Kasumi-1 (cell line): ENCODE data around the gene POU6F2.
"Not testable (repeated sequence)": the region's sequence is repeated elsewhere in the genome, so short reads cannot be mapped to it uniquely, and the experiment has no call there.

Experiments
- DNase-seq, 2 experiments: peaks; one replicate each; lab custom pipeline; 2025; lab: John Stamatoyannopoulos, UW

The POU6F2 gene

DNA sequence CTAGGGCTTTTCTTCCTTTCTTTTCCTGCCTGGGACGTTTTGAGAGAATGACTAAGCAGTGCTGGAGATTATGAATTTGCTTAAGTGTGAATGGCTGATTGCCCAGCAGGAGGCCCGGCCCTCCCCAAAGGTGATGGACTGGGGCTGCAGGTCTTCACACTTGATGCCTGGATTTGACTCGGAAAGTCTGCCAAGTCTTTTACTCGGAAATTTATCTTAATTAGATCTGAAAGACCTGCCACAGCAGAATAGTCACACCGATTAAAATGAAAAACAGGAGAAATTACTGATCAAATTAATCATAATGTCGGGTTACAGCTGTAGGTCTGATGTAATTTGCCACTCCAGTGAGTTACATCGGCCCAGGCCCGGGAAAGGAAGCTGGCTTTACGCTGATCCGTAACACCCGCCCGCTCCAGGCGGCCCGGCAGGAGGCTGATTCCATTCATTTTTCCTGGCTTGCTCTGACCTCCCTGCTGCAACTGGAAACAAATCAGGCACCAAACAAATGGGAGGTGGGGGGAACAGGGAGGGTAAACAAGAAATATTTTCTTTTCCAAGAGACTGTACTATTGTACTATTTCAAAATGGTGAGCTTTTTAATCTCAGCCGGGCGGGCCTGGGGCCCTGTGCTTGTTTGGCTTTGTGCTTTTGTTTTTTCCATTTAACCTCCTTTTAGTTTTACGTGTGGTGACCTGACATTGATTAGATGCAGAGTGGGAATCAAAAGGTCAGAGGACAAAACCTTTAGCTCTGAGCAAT lies 376.1 kb downstream of the POU6F2 start:
- DNase-seq: no peak

DNA sequence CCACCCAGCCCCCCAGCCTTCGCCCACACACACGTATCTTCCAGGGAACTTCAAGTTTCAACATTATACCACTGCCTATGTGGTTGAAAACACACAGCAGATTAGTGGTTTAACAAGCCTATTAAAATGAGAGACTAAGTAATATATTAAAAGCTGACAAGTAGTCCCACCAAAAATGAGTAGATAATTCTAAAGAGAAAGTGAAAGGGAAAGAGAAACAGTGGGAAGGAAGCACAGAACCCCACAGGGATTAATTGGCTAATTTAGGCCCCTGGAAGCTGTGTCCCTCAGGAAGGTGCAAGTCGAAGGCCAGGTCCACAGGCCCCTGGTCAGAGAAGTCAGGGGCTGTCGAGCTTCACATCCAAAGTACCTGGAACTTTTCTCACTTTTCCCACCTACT lies 378.0 kb downstream of the POU6F2 start:
- DNase-seq: no peak

DNA sequence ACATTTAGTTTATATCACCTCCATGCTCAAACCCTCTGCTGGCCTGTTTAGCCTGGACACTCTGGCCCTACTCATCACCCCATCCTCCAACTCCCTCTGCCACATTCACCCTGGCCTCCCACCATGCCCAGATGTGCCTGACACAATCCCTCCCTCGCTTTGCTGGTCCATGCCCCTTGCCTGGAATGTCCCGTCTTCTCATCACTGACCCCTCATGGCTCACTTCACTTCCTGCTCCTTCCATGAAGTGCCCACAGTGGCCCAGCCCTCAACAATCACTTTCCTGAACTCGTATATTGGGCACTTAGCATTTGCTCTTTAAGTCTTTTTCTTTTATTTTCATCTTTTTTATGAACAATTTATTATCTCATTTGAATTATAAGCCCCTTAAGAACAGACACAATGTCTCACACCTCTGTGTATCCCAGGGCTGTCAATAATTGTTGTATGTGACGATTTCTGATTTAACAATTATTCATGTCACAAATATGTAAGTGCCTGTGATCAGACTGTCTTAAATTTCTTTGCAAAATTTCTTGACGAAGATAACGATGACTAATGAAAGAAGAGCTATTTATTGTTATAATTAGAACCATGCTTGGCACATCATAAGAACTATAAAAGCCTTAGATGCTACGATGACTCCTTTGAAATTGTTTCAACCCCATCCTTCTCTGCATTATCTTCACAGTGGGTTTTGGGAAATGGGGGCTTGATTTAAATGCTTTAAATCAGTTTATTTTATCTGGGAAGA lies 378.6 kb downstream of the POU6F2 start:
- DNase-seq: no peak

DNA sequence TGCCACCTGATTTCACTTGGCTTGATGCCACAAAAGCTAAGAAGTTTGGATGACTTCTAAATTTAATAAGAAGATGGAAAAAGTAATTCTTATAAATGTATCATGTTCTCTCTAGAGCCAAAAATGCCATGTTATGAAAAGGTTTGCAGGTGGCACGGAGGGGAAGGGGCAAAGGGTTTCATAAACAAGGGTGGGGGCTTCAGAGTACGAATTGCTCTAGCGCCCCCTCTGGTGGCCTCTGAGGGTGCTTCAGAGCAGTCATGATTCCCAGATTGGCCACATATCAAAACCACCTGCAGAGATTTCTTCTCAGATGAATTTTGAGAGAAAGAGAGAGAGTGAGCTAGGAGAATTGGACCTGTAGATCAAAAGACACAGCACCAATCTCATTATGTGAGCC lies 379.9 kb downstream of the POU6F2 start:
- DNase-seq: no peak

DNA sequence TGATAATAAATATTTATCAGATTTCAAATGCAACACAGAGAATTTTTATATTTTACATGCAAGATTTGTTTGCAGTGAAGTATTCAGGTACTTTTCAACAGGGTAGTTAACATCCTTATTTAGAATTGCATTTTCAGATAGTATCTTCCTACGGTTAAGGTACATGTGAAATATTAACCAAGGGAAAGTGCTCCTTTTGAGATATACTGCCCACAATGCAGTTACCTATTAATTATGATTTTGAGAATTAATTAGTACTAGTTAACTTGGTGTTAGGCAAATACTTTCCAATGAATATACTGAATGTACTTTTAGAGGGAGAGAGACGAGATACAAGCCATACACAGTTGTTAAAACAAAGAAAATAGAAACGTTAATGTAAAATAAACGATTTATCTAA lies 382.3 kb downstream of the POU6F2 start:
- DNase-seq: no peak

DNA sequence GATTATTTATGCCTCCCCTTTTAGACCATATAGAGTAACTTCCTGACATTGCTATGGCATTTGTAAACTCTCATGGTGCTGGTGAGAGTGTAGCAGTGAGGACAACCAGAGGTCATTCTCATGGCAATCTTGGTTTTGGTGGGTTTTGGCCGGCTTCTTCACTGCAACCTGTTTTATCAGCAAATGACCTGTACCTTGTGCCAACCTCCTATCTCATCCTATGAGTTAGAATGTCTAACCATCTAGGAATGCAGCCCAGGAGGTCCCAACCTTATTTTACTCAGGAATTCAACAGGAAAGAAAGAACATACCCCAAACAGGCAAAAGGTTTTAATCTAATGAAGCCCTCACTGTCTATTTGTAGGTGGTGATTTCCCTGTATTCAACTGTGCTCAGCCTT lies 383.1 kb downstream of the POU6F2 start:
- no peak for DNase-seq

DNA sequence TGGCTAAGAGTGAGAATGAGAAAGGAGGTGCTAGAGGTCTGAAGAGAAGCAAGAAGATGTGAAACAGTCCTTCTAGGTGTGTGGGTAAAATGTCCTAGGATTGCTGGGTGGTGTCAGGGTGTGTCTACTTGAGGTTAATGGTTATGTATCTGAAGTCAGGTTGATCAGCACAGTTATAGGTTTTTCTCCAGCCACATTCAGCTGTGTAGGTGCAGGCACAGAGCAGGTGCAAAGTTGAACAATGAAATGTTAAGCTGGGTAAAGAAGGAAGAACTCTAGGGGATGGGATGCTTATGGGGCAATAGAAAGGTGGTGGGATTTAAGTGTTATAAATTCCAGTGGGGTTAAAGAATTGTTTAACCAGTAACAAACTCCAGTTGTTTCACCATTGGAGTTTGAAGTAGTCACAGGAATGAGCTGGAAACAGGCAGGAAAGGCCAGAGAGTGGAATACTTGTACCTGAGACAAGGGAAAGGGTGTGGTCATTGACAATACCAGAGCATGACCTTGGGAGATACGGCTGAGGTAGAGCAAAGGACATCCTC lies 388.1 kb downstream of the POU6F2 start:
- no peak for DNase-seq

DNA sequence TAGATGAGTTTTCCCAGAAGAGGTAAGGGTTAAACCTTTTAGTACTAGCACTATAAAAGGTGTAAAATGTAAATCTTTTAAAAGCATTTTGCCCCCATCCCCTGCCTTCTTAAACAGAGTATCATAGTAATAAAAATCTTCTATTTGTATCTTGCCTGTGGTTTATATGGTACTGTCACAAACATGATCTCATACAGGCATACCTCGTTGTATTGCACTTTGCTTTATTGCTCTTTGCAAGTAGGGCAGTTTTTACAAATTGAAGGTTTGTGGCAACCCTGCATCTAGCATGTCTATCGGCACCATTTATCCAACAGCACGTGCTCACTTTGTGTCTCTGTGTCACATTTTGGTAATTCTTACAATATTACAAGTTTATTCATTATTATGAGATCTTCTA lies 389.7 kb downstream of the POU6F2 start:
- DNase-seq: no peak

DNA sequence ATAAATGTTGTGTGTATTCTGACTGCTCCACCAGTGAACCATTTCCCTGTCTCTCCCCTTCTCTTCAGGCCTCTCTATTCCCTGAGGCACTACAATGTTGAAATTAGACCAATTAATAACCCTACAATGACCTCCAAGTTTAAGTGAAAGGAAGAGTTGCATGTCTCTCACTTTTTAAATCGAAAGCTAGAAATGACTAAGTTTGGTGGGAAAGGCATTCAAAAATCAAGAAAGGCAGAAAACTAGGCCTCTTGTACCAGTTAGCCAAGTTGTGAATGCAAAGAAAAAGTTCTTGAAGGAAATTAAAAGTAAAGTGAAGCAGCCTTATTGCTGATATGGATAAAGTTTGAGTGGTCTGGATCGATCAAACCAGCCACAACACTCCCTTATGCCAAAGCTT lies 390.2 kb downstream of the POU6F2 start:
- DNase-seq: no peak

DNA sequence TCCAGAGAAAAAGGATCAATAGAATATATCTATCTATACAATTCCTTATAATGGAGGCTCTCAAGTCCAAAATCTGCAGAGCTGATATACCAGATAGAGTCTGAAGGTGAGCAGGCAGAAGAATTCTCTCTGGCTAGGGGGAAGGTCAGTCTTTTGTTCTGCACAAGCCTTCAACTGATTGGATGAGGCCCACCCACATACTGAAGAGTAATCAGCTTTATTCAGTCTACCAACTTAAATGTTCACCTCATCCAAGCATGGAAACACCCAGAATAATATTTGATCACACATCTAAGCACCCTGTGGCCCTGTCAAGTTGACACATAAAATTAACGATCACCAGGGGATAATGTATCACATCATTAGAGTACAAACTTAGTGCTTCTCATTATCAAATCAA lies 394.7 kb downstream of the POU6F2 start:
- DNase-seq: no peak

DNA sequence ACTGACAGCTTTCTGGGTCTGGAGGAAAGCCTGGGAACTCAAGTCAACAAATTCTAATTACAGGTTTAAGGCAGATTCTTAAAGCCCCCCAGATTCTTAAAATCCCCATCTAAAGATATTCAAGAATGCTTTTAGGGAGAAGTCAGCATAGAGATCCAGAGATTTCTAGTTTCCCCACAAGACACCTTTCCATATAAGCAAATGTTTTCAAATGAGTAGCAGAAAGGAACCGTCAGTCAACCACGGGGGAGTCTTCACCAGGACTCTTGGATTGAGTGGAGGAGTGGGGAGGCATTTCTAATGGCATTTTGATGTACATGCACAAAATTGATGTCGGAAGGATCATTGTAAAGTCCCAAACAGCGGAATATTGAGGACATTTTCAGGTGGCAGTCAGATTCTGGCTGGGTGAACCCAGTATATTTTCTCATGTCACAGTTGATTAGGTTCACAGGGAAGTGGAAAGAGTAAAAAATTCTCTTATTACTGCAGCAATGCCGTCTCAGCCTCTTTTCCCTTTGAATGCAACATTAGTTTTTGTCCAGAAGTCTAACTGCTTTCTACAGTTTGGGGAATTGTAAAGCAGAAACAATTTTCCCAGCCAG lies 396.8 kb downstream of the POU6F2 start:
- DNase-seq: no peak

DNA sequence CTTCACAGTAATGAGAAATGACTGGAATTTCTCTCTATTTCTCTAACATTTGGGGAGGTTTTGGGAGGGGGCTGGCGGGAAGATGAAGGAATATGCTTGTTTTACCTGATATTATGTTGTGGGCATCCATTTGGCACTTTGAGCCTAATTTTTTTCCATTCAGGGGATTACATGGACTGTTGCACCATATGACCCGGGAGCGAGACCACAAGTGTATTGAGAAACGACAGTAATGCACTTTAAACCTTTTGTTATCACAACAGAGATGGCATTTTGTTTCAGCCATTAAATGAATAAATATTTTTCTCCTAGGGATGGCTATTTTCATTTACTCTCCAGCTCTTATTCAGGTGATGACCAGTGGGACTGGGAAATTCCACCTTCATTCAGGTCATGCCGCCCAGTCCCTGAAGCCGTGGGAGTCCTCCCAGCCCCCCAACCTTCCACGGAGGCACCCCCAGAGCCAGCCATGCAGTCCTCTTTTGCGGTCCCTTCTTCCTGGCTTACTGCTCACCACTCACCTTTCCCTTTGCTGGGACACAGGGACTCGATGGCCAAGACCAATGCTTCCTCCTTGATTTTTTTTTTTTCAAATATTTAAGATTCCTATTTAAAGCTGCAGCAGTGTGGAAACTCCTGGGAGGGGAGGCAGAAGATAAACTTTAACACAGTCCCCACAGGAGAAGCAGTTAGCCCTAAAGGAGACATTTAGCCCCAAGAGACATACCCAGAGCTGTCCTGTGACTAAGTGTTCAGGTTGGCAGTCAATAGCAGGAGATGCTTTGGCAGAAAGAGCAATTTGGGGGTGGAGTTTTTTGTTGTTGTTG lies 397.6 kb downstream of the POU6F2 start:
- DNase-seq: no peak

DNA sequence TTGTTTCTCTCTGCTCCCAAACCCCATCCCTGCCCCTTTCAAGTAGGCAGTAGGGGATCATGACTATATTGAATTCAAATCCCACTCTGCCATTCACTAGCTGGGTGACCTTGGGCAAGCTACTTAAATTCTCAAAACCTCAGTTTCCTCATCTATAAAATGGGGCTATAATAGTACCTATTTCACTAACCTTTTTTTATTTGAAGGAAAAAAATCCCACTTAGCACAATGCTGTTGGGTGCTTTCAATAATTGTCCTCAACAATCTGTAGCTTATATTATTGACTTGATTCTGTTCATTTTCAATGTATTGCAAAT lies 398.1 kb downstream of the POU6F2 start:
- DNase-seq: no peak

DNA sequence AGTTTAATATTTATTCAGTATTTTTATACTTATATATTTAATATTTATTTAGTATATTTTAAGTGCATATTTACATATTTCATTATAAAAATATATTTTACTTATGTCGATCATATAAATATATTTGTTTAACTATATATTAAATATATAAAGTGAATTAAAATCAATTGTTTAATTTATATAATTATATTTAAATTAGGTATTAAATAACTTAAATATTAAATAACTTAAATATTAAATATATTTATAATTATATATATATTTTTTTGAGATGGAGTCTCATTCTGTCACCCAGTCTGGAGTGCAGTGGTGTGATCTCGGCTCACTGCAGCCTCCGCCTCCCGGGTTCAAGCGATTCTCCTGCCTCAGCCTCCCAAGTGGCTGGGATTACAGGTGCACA lies 399.2 kb downstream of the POU6F2 start:
- DNase-seq: not testable (repeated sequence)

DNA sequence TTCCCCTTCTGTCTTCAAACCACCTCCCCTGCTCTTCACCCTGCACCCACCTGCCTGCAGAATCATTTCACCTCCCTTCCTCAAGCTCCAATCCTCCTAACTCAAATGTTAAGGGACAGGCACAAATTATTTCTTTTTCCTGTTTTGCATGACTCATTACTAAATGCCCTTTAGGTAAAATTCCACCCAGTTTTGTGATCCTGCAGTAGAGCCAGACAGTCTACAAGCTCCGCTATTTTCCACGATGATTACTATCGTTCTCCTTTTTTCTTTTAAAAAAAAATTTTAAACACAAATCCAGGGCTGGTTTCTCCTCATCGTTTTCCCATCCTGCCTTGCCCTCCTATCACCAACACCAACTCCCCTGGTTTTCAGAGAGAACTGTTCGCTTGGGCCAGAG lies 401.7 kb downstream of the POU6F2 start:
- no peak for DNase-seq

DNA sequence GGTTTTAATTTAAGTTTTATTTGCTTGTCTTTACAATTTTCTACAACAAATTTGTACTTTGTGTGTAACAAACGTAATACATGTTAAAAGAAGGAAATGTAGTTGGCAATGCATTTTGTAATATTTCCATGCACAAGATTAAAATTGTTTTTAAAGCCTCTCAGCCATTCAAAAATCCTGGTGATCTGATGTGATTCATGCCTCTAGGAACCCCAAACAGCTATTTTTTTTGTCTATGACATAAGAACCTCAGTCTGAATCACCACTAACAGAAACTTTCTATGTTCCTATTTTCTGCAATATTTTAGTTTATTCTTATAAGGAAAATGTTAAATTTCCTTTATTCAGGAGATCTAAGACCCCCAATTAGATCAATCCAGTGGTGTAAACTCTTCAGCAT lies 405.4 kb downstream of the POU6F2 start:
- DNase-seq: no peak

DNA sequence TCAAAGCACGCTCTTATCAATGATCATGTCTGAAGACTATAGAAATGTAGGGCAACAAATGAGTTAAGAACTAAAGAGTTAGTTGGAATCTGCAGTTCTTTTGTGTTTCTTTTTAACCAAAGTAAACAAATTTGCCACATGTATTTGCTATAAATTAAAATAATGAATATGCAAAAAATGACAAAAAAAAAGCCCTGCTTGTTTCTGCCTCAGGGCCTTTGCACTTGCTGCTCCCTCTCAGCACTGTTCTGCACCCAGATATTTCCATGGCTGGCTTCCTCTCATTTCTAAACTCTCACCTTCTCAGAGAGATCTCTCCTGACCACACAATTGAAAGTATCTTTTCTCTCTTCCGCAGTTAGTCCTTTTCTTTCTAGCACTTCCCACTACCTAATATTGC lies 406.7 kb downstream of the POU6F2 start:
- DNase-seq: no peak

DNA sequence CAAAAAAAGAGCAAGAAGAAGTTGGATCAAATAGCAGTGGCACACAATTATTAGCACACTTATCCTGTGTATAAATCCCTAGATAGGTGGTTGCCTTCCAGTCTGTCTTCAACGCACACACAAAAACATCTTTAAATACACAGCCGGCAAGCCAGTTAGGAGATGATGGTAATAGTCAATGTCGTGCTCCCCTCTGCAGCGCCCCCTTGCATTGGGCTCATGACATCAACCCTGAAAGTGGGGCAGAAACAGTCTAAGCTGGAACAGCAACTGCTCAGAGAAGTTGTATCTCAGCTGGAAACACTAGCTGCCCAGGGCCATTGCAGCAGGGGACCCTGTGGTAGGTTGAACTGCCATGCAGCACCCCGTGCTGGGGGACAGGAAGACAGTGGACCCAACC lies 409.0 kb downstream of the POU6F2 start:
- no peak for DNase-seq

DNA sequence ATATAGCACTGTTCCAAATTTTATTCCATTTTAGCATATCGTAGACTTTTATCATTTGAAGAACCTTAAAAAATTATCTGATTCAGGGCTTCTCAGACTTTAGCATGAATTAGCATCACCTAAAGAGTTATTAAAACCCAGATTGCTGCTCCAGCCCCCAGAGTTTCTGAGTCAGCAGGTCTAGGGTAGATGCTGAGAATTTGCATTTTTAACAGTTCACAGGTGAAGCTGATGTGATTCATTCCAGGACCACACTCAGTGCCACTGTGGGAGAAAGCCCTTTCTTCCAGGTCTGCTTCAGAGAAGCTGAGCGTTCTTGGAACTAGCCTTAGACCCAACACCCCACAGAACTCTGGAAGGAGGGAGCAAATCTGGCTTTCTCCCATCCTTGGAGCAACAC lies 414.4 kb downstream of the POU6F2 start:
- DNase-seq: no peak

DNA sequence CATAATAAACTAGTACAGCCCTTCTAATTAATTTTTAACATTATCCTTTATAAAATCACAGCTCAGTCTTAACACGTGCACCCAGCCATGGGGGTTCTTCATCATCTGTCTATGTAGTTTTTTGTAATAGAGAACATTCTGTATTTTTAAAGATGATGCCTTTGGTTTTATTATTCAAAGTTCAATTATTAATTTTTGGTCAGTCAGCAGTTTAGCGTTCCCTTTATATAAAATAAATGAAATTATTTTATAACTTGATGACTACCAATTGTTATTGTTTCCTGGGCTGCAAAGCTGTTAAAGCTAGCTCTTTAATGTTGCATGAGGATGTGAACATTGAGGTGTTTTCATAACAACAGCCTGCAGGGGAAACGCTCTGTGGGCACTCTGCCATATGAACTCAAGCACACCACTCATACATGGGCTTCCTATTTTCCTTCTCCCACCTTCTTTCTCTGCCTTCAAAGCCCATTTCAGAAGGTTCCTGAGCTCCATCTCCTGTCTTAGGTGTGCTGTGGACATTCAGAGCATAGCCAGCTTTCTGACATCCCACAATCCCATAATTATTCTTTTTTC lies 416.5 kb downstream of the POU6F2 start:
- no peak for DNase-seq

DNA sequence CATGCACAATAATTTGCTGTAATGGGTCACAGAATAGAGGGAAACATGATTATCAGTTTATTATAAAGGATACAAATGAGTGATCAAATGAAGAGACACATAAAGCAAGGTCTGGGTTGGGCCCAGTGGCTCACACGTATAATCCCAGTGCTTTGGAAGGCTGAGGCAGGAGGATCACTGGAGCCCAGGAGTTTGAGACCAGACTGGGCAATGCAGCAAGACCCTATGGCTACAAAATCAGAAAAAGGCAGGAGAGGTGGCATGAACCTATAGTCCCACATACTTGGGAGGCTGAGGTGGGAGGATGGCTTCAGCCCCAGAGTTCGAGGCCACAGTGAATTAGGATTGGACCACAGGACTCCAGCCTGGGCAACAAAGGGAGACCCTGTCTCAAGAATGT lies 421.7 kb downstream of the POU6F2 start:
- DNase-seq: no peak

DNA sequence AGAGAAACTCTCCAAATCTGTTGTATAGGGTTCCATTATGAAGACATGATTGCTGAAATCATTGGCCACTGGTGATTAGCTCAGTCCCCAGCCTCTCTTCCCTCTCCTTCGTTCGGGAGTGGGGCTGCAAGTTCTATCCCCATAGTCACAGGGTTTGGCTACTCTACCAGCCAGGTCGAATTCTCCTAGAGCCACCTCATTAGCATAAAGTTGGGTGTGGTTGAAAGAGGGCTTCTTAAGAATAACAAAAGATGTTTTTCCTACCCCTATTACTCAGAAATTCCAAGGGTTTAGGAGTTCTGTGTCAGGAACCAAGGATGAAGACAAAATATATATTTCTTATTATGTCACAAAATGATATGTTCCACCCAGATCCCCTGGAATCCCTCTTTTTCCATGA lies 422.3 kb downstream of the POU6F2 start:
- DNase-seq: no peak
